GM18858 (cell line): ENCODE results near the gene VCAM1.

ENCODE experiments used
- ATAC-seq: cut with Tn5 transposase; IDR thresholded peaks from one replicate; pipeline ENCODE4 v1.9.1; 2021; ENCODE audit not compliant: unreplicated experiment

The VCAM1 gene, protein sequence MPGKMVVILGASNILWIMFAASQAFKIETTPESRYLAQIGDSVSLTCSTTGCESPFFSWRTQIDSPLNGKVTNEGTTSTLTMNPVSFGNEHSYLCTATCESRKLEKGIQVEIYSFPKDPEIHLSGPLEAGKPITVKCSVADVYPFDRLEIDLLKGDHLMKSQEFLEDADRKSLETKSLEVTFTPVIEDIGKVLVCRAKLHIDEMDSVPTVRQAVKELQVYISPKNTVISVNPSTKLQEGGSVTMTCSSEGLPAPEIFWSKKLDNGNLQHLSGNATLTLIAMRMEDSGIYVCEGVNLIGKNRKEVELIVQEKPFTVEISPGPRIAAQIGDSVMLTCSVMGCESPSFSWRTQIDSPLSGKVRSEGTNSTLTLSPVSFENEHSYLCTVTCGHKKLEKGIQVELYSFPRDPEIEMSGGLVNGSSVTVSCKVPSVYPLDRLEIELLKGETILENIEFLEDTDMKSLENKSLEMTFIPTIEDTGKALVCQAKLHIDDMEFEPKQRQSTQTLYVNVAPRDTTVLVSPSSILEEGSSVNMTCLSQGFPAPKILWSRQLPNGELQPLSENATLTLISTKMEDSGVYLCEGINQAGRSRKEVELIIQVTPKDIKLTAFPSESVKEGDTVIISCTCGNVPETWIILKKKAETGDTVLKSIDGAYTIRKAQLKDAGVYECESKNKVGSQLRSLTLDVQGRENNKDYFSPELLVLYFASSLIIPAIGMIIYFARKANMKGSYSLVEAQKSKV

DNA sequence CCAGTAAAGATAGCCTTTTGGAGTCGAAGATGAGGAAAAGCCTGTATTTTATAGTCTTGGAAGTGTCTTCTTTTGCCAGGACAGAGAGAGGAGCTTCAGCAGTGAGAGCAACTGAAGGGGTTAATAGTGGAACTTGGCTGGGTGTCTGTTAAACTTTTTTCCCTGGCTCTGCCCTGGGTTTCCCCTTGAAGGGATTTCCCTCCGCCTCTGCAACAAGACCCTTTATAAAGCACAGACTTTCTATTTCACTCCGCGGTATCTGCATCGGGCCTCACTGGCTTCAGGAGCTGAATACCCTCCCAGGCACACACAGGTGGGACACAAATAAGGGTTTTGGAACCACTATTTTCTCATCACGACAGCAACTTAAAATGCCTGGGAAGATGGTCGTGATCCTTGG, at the start of gene VCAM1:
Gene VCAM1 (plus strand): TSS at position 253 of the 400 bp plus-strand sequence. CDS start 119 bp downstream, at position 372.
- peak; percentile 67 for ATAC-seq

DNA sequence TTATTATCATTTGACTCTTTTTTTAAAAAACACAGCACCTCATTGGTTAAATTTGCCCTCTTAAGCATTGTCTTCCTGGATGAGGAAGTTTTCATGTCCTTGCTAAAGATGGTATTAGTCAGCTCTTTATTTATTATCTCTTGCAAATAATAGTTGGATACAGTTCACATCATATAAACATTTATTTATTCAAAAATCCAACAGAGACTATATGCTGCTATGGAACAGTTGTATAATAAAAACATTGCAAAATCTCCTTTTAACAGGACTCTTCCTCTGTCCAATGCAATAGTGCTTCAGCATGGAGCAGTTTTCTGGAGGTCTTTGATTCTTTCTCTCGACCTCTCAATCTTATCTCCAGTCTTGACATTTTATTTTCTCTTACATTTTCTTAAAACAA, 49.5 kb upstream of the VCAM1 start:
- no peak for ATAC-seq

DNA sequence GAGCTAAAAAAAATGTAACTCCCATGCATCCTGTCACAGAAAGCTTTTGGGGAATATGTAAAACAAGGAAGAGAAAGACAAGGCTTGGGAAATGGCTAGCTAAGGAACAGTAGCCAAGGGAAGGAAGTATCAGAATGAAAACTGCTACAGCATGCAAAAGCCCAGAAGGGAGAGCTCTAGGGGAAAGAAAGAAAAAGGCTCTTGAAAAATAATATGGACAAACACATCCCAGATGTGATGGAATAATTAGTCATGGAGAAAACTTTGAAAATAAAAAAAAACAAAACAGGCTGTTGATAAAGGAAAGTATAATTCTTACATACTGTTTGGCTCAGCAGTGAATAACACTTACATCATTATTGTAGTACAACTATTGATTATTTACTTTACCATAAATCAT, 47.9 kb upstream of the VCAM1 start:
- ATAC-seq: no peak

DNA sequence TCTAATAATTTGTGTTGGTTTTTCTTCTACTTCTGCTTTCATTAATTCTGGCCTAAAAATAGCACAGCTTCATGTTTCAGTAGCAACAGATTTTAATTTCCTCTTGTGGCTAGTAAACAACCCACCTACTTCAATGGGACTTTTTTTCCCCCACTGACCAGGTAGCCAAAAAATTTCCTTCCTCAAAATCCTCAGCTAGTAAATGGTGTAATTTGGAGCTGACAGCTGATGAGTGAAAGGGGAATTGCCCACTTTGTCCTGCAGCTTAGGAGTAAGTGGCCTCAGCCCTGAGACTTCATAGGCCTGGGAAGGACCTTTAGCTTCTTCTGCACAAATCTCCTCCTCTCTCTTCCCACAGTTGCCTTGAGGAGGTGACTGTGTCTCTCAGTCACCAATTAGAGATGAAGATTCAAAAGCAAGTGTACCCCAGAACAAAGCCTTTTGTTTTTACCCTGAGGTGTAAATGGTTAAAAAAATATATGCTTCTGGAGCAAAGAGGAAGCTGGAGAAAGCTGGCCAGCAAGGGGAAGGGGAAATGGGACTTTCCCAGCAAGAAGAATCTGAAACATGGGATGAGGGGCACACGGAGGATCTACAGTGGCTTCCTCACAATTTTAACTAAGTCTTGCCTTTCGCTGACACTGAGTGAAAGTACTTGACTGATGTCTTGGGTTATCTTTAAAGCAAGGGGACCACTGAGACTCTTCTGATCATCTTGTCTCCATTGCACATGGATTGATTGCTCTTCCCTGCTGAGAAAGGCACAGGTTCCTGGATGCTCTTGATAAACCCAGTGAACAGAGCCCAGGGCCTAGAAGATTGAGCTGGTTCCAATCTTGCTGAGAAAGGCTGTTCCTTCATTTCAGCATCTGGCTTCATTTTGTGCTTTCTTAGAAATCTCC, 35.8 kb upstream of the VCAM1 start:
- peak; percentile 47 for ATAC-seq

DNA sequence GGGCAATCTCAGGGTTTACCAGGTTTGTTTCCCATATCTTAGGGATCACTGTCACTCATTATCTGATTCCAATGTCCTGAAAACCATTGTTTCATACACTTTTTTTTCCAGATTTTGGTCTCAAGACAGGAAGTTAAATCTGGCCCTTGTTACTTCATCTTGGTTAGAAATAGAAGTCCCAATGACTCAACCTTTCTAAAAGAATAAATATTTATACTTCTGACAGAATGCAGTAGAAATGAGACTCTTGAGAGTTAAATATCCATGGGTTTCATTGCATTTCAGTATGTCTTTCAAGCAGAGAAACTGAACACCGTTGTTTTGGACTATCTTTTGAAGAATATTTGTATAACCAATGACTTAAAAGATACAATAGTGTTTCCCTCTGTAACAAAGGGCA, 19.8 kb upstream of the VCAM1 start:
- no peak for ATAC-seq

DNA sequence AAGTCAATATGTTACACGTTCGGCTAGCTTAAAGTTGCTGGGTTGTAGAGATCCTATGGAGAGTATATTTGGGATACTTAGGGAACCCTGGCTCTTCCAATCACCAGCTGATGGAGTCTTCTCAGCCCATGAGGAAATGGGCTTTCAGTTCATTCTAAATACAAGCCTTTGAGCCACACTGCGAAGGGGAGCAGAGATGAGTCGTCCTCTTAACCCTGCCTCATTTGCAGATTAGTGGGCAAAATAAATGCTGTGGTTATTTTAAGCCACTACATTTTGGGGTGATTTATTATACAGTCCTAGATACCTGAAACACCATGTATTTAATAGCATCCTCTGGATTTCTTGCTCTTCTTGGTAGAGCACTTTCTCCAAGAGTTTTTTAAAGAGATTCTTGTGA, 19.0 kb upstream of the VCAM1 start:
- ATAC-seq: no peak

DNA sequence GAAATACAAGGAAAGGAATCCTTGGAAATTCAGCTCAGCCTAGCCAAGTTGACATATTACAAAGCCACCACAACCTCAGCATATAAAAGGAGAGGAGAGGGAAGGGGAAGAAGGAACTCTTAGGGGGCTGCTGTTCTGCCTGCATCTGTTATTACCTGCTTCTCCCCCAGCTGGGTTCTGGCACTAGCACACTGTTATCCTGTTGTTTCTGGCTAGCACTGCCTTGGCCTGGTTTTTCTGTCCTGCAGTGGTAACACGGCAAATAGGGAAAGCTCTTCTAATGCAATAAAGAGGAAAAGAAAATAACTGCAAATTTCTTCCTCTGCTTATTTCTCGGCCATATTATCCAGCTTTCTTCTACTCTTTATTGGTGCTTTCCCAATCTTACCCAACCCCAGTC, 16.5 kb upstream of the VCAM1 start:
- ATAC-seq: no peak

DNA sequence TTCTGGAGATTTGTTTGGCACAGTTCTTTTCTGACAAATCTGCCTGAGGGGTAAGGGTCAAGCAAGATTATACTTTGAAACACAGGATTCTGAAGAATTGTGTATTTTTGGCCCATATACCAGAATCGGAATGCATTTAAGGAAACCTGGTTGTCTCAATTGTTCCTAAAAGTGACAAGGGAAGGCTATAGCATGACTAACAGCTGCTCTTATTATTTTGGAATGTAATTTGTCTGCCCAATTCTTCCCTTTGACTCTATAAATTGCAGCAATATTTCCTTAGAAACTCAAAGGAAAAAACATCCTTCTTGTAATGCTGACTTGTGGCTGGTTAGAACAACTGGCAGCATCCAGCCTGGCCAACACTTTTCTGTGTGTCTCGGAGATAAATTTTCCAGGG, 15.8 kb upstream of the VCAM1 start:
- ATAC-seq: no peak

DNA sequence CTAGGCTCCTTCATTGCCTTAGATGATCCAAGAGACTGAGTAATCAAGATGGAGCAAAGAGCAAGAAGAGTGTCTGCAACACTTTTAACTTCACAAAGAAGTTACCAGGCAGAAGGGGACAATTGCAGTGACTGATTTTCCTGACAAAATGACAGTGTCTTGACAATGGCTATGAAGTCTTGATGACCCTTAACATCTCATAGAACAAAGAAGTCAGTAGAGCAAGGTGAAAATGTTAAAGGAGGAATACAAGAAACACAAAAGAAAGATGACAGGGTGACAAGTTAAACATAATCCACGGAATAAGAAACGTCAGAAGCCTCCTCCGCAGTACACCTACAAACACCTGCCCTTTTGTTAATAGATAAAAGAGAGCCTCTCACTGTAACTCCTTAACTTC, 15.1 kb upstream of the VCAM1 start:
- ATAC-seq: no peak

DNA sequence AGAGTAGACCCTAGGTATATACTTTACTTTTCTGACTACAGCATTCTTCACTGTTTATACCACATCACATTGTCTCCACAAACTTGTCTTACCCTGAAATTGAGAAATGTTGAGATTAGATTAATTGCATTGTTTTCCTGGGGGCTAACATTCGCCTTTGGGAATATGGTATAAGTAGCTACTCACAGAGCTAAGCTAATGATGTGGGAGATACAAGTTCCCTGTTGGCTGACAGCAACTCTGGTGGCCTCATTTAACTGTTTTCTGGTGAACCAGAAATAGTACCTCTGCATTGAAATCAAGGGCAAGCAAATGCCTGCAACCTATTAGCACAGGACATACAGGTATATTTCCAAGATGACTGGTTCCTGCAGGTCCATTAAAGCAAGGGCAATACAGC, 13.2 kb upstream of the VCAM1 start:
- ATAC-seq: no peak

DNA sequence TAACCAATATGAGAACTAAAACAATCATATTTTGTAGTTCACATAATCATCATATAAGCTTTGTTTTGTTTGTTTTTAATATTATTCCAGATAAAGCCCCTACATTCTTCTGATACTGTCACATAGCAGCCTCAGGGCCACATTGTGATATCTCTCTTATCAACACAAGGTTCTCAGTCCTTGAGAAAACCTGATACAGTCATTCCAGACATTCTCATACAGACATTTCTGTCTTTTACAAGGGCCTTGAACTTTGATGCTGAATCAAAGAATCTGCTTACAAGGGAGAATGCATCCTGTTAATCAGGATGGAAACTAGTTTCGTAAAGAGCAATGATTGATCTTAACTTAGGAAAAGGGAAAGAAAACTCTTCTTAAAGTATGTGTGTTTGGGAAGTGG, 12.7 kb upstream of the VCAM1 start:
- no peak for ATAC-seq

DNA sequence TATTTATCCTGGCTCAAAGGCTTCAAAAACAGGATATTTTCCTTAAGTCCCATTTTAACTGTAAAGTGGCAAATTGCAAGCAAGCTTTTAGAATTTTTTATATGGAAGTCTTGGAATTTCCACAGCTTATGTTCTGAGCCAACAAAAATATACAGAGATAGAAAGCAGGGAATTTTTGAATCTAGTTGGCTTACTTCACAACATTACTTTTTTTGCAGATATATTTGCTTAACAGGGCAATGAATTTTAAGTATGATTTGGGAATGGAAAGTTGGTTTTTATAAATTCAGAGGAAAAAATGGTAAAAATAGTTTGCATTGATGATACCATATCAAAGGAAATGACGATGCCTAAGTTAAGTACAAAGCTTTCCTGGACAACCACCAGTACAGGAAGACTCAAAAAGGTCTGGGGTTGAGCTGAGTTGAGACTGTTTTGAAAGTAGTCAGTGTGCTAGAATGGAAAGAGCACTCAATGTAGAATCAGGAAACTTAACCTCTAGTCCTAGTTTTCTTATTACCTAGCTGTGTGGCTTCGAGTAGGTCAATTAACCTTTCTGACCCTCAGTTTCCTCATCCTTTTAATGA, 11.0 kb upstream of the VCAM1 start:
- no peak for ATAC-seq

DNA sequence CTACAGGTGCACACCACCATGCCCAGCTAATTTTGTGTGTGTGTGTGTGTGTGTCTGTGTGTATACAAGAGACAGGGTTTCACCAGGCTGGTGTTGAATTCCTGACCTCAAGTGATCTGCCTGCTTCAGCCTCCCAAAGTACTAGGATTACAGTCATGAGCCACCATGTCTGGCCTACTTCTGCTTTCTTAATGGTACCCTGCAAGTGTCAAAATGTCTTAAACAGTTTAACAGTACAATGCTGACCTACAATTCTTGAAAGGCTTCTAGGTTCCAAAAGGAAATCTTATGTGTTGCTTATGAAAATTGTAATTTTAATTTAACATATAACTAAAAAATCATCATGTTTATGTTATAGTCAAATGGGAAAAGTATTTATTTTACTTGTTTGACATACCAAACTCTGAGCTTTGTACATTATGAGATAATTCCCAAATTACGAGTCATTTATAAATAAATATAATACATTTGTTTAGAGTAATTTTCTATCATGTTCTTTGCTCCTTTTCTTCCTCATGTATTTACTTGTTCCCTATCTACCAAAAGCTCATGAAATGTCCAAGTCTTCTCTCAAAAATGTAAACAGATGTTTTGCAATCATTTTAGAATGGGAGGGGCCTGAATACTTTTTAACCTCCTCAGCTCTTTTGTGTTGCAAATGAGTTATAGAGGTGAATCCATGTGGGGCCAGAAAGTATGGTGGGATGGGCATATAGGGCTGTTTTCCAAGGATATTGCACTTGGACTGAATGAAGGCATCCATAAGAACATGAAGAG, 8.4 kb upstream of the VCAM1 start:
- no peak for ATAC-seq

DNA sequence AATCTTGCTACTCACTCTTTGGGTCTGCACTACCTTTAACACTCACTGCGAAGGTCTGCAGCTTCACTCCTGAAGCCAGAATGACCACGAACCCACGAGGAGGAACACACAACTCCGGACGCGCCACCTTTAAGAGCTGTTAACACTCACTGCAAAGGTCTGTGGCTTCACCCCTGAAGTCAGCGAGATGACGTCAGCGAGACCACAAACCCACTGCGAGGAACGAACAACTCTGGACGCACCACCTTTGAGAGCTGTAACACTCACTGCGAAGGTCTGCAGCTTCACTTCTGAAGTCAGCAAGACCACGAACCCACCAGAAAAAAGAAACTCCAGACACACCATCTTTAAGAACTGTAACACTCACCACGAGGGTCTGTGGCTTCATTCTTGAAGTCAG, 6.5 kb upstream of the VCAM1 start:
- ATAC-seq: peak; percentile 66

DNA sequence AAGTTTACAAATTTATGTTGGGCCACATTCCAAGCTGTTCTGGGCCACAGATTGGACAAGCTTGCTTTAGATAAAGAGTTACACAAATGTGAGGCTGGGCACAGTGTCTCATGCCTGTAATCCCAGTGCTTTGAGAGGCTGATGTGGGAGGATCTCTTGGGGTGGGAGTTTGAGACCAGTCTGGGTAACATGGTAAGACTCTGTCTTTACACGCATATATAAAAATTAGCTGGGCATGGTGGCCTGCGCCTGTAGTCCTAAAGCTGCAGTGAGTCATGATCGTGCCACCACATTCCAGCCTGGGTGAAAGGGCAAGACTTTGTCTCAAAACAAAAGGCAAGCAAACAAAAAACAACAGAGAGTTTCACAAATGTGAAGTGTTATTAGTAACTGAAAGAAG, 5.9 kb upstream of the VCAM1 start:
- no peak for ATAC-seq

DNA sequence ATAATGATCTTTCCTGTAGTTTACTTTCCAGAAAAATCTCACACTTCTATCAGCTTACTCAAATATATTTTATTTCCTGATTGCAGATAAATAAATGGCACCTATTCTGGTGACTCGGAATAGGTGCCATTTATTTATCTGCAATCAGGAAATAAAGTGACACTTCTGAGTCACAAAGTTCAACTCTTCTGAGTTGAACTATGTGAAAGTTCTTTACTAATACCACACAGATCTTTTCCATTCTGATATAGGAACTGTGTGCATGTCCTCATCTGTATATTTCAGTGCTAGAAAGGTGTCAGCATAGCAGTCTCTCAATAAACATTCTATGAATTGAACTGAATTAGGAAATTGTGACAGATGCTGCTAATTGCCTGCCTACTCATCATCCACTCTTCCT, 4.9 kb upstream of the VCAM1 start:
- no peak for ATAC-seq

DNA sequence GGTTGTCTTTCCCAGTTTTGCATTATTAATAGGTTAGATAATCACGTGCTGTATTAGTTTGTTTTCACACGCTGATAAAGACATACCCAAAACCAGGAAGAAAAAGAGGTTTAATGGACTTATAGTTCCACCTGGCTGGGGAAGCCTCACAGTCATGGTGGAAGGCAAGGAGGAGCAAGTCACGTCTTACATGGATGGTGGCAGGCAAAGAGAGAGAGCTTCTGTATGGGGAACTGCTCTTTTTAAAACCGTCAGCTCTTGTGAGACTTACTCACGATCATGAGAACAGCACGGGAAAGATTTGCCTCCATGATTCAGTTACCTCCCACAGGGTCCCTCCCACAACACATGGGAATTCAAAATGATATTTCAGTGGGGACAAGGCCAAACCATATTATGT, 2.3 kb upstream of the VCAM1 start:
- no peak for ATAC-seq

DNA sequence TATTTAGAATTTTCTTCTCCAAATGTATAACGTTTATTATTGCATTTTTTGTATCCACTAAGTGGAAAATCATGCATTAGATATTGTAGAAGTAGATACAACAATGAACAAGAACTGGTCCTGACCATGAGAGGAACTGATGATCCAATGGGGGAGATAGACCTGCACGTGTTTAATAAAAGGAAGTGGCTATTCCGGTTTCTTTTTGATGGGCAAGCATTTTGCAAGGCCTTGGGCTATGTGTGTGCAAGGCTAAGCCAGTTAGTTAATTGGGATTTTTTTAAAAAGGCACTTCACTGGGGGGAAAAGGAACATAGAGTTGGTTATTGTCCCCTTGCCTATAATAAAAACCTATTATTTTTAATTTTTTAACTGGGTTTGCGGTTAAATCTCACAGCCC, 961 bp upstream of the VCAM1 start:
- no peak for ATAC-seq

DNA sequence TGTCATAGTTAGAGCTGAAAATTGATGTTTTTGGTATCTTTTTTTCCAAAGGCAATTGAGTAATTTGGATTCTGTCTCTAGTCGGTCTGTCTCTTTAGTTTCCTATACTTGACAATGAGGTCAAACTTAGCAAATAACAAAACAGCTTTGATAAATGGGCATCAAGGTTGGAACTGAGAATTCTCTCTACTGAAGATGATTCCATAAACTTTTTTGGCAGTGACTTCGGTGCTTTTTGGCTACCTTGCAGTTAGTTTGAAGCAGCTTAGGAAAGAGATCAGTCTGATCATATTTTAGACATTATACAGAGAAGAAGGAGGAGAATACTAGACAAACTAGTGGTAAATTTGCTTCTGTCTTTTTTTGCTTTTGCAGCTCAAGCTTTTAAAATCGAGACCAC, 559 bp downstream of the VCAM1 start:
- no peak for ATAC-seq

DNA sequence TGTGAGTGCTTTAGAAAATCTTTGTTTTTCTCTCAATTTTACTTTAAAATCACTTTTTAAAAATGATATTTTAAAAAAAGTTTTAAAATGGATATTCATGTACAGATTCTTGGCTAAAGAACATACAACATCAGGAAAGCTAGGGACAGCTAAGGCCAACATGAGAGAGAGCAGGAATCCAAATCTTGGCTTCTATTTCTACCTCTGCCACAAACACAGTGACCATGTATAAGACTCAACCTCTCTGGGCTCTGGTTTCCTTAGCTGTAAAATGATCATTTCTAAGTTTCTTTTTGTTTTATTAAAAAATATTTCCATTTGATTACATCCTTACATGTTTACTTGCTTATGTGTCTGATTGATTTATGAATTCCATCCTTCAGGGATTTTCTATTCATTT, 1.2 kb downstream of the VCAM1 start:
- ATAC-seq: no peak
